Lower leg skin (tissue), 4 donors: ENCODE results near the gene ACOX3. TPM values are rescaled to one million over a fixed set of nuclear protein-coding genes. Genes with fewer than 3 reads are reported as not detected.

ENCODE experiments used
- DNase-seq, 2 donors: peaks; one replicate each; pipeline ENCODE4 v3.0.0-alpha.2; 2019; ENCODE audit warnings: low spot score in 2 of 2
- H3K4me3 ChIP-seq: fragments of 200-600 bp; sonication (generic); 2 replicates; pipeline ENCODE4 v1.5.1; 2017; ENCODE audit warnings: mild to moderate bottlenecking, low read depth; ENCODE audit not compliant: poor library complexity, severe bottlenecking
- POLR2A ChIP-seq, 2 donors: fragments of 450-650 bp; IDR thresholded peaks; one replicate each; pipeline ENCODE4 v1.6.1; 2016 to 2017; ENCODE audit warnings: antibody characterized with exemption in 2 of 2, mild to moderate bottlenecking in 1 of 2, moderate library complexity in 1 of 2
- WGBS, 2 donors: methylation state at CpG; one replicate each; pipeline ENCODE4 v1.1.5; 2018; 5-methylcytosine and 5-hydroxymethylcytosine counted together
- intact Hi-C: fragments of 100-400 bp; cut with DNase I; formaldehyde crosslinking; loops from one replicate; pipeline ENCODE4 v1.15.0; 2023; ENCODE audit warnings: low total_unique reads
- total RNA-seq, 4 donors: library from RNA; depleted of rRNA; stranded (reverse); fragments of >200 nt; gene quantifications; one replicate each; pipeline ENCODE4 v1.1.0, GENCODE V29; 2016
- TF ChIP-seq, protein P1 (sequence below), 3 donors: fragments of 450-650 bp; IDR thresholded peaks; one replicate each; pipeline ENCODE4 v1.5.1; 2016; ENCODE audit warnings: antibody characterized with exemption in 3 of 3, mild to moderate bottlenecking in 3 of 3, moderate library complexity in 2 of 3

ACOX3 gene
- total RNA-seq, 4 donors from 2014 or later = 37.5 to 55.9 (median 41.2) TPM

- no peak for DNase-seq
- intact Hi-C loops = no loop called here
- TF ChIP-seq, protein P1, sequence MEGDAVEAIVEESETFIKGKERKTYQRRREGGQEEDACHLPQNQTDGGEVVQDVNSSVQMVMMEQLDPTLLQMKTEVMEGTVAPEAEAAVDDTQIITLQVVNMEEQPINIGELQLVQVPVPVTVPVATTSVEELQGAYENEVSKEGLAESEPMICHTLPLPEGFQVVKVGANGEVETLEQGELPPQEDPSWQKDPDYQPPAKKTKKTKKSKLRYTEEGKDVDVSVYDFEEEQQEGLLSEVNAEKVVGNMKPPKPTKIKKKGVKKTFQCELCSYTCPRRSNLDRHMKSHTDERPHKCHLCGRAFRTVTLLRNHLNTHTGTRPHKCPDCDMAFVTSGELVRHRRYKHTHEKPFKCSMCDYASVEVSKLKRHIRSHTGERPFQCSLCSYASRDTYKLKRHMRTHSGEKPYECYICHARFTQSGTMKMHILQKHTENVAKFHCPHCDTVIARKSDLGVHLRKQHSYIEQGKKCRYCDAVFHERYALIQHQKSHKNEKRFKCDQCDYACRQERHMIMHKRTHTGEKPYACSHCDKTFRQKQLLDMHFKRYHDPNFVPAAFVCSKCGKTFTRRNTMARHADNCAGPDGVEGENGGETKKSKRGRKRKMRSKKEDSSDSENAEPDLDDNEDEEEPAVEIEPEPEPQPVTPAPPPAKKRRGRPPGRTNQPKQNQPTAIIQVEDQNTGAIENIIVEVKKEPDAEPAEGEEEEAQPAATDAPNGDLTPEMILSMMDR (IDR thresholded peaks at IDR 0.05) = no peak
- TF ChIP-seq POLR2A (IDR thresholded peaks at IDR 0.05) = no peak
- no peak overlapping the region for H3K4me3 ChIP-seq
- 93 to 95% methylated on average over 9 of the region's 9 CpGs for WGBS, 2 donors
Observed at GRCh38 chr4:8463811-8464210, 23.3 kb upstream of the ACOX3 start.

GRCh38 chr4:8461616-8462015 is 21.1 kb upstream of the ACOX3 start:
- 92 to 97% methylated on average over 6 of the region's 6 CpGs for WGBS, 2 donors
- intact Hi-C loops = no loop called here
- H3K4me3 ChIP-seq = no peak overlapping the region
- DNase-seq = no peak
- TF ChIP-seq POLR2A (IDR thresholded peaks at IDR 0.05) = no peak
- TF ChIP-seq, protein P1 (IDR thresholded peaks at IDR 0.05) = no peak

DNA sequence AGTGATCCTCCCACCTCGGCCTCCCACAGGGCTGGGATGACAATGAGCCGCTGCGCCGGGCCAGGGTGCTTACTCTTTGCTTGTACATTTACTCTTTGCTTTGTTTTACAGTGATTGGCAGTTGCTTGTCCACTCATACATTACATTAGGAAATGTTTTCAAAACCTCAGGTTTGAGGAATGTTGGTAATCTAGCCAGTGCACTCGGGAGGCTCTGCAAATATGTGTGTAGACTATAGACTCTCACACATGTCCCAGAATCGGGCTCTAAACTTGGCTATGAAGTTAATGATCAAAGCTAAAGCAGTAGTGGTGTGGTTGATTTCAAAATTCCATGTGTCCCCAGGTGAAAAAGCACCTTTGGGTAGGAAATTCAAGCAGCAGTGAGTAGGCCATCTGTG is 20.6 kb upstream of the ACOX3 start:
- no peak for DNase-seq
- intact Hi-C loops = no loop called here
- no peak for TF ChIP-seq POLR2A (IDR thresholded peaks at IDR 0.05)
- TF ChIP-seq, protein P1 (IDR thresholded peaks at IDR 0.05) = no peak
- 92 to 94% methylated on average over 6 of the region's 6 CpGs for WGBS, 2 donors
- H3K4me3 ChIP-seq = no peak overlapping the region

GRCh38 chr4:8459867-8460445 is 19.4 kb upstream of the ACOX3 start:
- intact Hi-C loops = no loop called here
- WGBS, 2 donors = 77 to 87% methylated on average over 8 of the region's 8 CpGs
- TF ChIP-seq, protein P1 (IDR thresholded peaks at IDR 0.05) = no peak
- no peak for DNase-seq
- H3K4me3 ChIP-seq = no peak overlapping the region

DNA sequence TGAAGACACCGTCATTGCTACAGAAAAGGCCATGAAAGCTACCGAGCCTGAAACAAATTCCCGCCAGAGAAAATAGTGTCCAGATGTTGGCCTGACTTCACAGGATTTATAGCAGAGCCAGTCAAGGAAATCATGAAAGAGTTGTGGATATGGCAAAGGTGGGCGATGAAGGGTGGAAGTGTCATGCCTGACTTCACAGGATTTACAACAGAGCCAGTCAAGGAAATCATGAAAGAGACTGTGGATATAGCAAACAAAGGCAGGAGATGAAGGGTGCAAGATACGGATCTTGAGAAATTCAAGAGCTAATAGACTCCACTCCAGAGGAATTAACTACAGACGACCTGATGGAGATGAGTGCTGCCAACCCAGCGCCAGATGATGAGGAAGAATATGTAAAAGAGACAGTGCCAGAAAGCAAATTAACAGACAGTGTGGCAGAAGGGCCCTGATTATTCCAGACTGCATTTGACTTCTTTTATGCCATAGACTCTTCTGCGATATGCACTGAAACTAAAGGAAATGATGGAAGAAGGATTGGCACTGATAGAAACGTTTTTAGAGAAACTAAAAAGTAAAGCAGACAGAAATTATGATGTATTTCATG is 17.2 kb upstream of the ACOX3 start:
- H3K4me3 ChIP-seq = no peak overlapping the region
- no peak for DNase-seq
- TF ChIP-seq, protein P1 (IDR thresholded peaks at IDR 0.05) = no peak
- no peak for TF ChIP-seq POLR2A (IDR thresholded peaks at IDR 0.05)
- WGBS, 2 donors = 71 to 73% methylated on average over 9 of the region's 9 CpGs
- intact Hi-C loops = no loop called here

DNA sequence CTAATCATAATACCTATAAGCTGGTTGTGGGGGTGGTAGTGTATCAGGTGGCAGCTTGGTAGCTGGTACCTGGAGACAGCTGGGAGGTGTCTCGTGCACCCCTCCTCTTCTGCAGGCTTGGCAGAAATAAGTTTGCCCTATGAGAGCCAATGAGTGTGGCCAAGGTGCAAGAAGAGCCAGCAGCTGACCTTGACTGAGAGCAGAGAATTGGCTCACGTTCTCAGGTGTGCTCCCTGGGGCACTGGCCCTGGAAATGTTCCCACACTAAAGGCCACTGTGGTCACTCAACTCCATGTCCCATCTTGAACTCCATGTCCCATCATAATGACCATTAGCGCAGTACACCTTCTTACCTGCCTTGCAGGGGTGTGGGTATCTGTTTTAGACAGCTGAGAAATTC is 13.4 kb upstream of the ACOX3 start:
- TF ChIP-seq, protein P1 (IDR thresholded peaks at IDR 0.05) = no peak
- no peak for TF ChIP-seq POLR2A (IDR thresholded peaks at IDR 0.05)
- 87 to 91% methylated on average over 3 of the region's 3 CpGs for WGBS, 2 donors
- intact Hi-C loops = no loop called here
- no peak for DNase-seq
- H3K4me3 ChIP-seq = no peak overlapping the region
